ENCODE results near the gene CASP1. TPM values are rescaled to one million over a fixed set of nuclear protein-coding genes. Genes with fewer than 3 reads are reported as not detected.

CASP1 gene
- total and polyA plus RNA-seq, 12 donors, result 4.3 to 35.5 (median 8.2) TPM

- intact Hi-C loops (cut with DNase I), result no loop called here
- DNase-seq (no peak), ATAC-seq (no peak)
- Histone ChIP-seq H3K27me3 (no peaks in the 10 kb centered on the region), H3K9me3 (peaks cover 0 to 25% (median 9%) of the 10 kb centered on the region in 11 donors), H3K27ac (no peak overlapping the region), H3K4me3 (no peak overlapping the region), H3K36me3 (no peaks in the 10 kb centered on the region), H3K4me1 (no peaks in the 10 kb centered on the region)
- TF ChIP-seq CTCF (IDR thresholded peaks at IDR 0.05), result no peak
- WGBS, 2 donors, result 56 to 77% methylated on average over 3 of the region's 3 CpGs
Observed at GRCh38 chr11:104984808-104985207, 50.1 kb downstream of the CASP1 start.

GRCh38 chr11:104979839-104980238 is 55.1 kb downstream of the CASP1 start:
- H3K9me3 ChIP-seq, result peaks cover 0 to 9% (median 0%) of the 10 kb centered on the region in 11 donors
- no peaks in the 10 kb centered on the region for H3K27me3 ChIP-seq
- no peak for DNase-seq
- intact Hi-C loops (cut with DNase I), result no loop called here
- no peaks in the 10 kb centered on the region for H3K4me1 ChIP-seq
- no peak overlapping the region for H3K4me3 ChIP-seq
- H3K27ac ChIP-seq, result no peak overlapping the region
- 80 to 96% methylated on average over 1 of the region's 1 CpG for WGBS, 2 donors
- no peak for ATAC-seq
- TF ChIP-seq CTCF (IDR thresholded peaks at IDR 0.05), result no peak
- no peaks in the 10 kb centered on the region for H3K36me3 ChIP-seq

Other genes starting within 250 kb of the CASP1 start
- under 1 TPM in 4 of 10 donors, not detected in 6; 0.30 to 0.46 (median 0.37) TPM for gene CASP12, start 136.7 kb downstream of the CASP1 start, total RNA-seq
- gene CASP12, start 136.7 kb downstream of the CASP1 start, polyA plus RNA-seq, result under 1 TPM; 0.06 to 0.22 TPM
- gene CASP4, start 66.6 kb downstream of the CASP1 start, total RNA-seq, result 10 to 100 TPM in 8 of 10 donors, 1 to 10 TPM in 2; 6.6 to 42.7 (median 11.8) TPM
- gene CASP4, start 66.6 kb downstream of the CASP1 start, polyA plus RNA-seq, result 10 to 100 TPM; 19.0 to 19.3 TPM
- under 1 TPM in 3 of 10 donors, not detected in 7; 0.18 to 0.79 (median 0.25) TPM for gene CASP5, start 12.0 kb downstream of the CASP1 start, total RNA-seq
- under 1 TPM in 1 of 2 donors, not detected in 1; 0.03 TPM for gene CASP5, start 12.0 kb downstream of the CASP1 start, polyA plus RNA-seq
- 10 to 100 TPM in 3 of 10 donors, 1 to 10 TPM in 7; 4.8 to 29.5 (median 7.0) TPM for gene CARD16, start 10.2 kb upstream of the CASP1 start, total RNA-seq
- 10 to 100 TPM; 16.4 to 31.7 TPM for gene CARD16, start 10.2 kb upstream of the CASP1 start, polyA plus RNA-seq
- under 1 TPM in 1 of 10 donors, not detected in 9; 0.67 TPM for gene CARD18, start 104.6 kb upstream of the CASP1 start, total RNA-seq
- gene CARD18, start 104.6 kb upstream of the CASP1 start, polyA plus RNA-seq, result 1 to 10 TPM in 1 of 2 donors, under 1 TPM in 1; 0.07 to 2.3 TPM

Measured in heart right ventricle (tissue), 16 donors.